DMS153 treated with DMSO at 0.1 percent for 48 hours (cell line): ENCODE data around the gene GSTM1.
"Not testable (repeated sequence)": the region's sequence is repeated elsewhere in the genome, so short reads cannot be mapped to it uniquely, and the experiment has no call there.

Source experiments
- DNase-seq: peaks from one replicate; lab custom pipeline; 2025; ENCODE audit not compliant: unreplicated experiment; lab: John Stamatoyannopoulos, UW

GSTM1 gene

DNA sequence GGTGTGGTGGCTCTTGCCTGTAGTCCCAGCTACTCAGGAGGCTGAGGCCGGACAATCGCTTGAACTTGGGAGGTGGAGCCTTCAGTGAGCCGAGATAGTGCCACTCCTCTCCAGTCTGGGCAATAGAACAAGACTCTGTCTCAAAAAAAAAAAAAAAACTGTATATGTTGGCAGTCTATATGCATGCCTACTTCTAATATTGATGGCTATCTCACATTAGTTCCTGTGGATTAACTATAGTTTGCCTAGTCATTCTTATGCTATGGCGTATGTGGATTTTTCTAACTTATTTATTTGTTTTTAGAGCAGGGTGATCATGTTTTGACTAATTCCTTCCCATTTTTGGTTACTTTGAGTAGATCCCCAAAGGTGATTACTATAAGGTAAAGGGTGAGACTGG is 9.4 kb downstream of the GSTM1 start:
- DNase-seq: no peak

DNA sequence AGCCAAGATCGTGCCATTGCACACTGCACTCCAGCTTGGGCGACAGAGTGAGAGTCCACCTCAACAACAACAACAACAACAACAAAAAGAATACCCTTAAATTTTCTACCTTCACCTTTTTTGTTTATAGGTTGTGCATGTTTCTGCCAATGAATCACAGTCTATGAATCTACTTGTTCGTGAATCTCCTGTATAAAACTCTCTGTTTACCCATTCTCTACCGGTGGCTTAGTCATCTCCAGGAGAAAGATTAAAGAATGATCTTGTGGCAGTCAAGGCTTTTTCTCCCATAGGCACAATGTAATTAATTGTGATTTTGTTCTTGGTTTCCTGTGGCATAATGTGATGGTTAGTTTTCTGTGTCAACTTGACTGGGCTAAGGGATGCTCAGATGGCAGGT is 10.2 kb downstream of the GSTM1 start:
- not testable (repeated sequence) for DNase-seq

DNA sequence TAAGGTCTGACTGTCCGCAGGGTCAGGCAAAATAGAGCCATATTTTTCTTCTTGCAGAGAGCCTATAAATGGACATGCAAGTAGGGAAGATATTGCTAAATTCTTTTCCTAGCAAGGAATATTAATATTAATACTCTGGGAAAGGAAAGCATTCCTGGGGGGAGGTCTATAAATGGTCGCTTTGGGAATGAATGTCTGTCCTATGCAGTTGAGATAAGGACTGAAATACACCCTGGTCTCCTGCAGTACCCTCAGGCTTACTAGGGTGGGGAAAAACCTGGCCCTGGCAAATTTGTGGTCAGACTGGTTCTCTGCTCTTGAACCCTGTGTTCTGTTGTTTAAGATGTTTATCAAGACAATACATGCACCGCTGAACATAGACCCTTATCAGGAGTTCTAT is 15.3 kb downstream of the GSTM1 start:
- not testable (repeated sequence) for DNase-seq

DNA sequence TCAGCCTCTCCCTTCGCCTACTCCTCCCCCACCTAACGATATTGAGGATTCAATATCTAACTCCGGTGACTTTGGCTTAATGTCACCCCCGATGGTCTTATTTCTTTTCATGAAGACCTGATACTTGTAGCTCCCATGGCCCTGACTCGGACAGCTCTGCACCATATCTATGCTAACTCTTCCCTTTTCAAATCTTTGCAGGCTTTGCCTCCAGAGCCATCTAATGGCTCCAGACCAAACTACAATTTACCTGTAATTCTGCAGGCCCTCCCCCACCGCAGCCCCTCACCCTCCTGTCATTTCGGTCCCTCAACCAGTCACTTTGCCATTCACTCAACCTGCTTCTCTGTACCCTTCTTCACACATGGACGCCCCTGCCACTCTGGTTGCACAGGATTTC is 16.6 kb downstream of the GSTM1 start:
- DNase-seq: no peak

DNA sequence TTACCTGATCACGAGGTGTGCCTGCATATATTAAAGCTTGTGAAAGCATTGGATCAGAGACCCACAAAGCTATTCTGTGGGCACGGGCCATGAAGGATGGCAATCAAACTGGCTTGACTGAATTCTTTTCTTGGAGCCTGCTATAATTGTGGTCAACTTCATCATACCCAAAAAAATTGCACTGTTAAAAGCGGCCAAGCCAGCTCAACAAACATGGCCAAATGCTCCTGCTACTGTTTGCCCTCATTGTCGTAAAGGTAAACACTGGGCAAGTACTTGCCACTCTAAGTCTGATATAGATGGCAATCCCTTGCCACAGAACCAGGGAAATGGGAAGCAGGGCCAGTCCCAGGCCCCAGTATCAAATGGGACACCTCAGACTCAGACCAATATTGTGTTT is 17.8 kb downstream of the GSTM1 start:
- no peak for DNase-seq

DNA sequence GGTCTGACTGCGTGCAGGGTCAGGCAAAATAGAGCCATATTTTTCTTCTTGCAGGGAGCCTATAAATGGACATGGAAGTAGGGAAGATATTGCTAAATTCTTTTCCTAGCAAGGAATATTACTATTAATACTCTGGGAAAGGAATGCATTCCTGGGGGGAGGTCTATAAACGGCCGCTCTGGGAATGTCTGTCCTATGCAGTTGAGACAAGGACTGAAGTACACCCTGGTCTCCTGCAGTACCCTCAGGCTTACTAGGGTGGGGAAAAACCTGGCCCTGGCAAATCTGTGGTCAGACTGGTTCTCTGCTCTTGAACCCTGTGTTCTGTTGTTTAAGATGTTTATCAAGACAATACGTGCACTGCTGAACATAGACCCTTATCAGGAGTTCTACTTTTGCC is 21.3 kb downstream of the GSTM1 start:
- not testable (repeated sequence) for DNase-seq

DNA sequence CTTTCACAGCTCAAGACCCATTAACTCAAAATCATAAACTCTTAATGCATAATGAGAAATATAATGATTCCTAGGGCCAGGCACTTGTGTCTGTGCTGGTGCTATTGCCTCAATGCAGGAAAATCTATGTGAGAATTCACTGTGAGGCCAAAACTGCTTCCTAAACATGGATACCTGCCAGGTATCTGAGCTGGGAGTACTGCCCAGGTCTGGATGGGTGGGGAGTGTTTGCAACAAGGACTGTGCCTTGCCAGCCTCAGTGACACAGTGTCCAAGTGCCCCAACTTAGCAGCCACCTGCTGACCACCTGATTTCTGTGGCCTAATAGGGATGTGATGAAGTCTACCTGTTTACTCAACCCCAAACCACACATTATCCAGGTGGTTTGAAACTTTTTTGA is 22.2 kb downstream of the GSTM1 start:
- not testable (repeated sequence) for DNase-seq

DNA sequence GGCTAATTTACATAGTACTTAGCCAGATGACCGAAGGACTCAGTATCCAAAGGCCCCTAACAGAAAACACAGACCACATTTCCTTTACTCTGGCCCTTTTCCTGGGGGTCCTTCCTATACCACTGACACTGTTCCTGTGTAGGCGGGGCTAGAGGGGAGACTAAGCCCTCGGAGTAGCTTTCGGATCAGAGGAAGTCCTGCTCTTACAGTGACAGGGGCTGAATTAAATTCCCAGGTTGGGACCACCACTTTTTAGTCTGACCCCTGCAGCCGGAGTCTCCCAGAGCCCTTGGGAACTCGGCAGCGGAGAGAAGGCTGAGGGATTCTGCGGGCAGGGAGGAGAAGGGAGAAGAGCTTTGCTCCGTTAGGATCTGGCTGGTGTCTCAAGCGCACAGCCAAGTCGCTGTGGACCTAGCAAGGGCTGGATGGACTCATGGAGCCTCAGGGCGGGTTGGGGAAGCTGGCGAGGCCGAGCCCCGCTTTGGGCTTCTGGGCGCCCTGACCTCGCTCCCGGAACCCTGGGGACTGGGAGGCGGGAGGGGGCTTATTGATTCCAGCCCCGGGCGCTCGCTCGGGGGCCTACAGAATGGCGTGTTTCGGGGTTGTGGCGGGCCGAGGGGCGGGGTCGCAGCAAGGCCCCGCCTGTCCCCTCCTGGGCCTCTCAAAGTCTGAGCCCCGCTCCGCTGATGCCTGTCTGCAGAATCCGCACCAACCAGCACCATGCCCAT is 24.1 kb downstream of the GSTM1 start, which contains the start of gene GSTM5:
Gene GSTM5 (plus strand): TSS at position 659 of the 728 bp plus-strand sequence. CDS start 62 bp downstream, at position 721.
- not testable (repeated sequence) for DNase-seq

DNA sequence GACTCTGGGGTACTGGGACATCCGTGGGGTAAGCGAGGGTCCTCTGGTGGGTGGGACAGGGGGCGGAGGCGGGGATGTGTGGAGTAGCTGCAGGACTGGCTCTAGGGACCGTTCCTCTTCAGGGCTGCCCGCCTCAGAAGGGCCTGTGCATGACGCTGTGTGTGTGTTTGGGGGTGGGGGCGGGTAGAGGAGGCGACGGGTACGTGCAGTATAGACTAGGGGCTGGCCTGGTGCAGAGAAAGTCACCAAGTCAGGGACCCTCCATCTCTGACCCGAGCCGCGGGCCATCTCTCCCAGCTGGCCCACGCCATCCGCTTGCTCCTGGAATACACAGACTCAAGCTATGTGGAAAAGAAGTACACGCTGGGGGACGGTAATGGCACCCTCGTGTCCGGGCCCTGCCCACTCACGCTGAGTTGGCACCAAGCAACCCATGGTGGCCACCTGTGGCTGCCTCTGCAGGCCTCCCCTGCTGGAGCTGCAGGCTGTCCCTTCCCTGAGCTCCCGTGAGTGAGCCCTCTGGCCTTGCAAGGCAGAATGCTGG is 24.8 kb downstream of the GSTM1 start:
- no peak for DNase-seq

DNA sequence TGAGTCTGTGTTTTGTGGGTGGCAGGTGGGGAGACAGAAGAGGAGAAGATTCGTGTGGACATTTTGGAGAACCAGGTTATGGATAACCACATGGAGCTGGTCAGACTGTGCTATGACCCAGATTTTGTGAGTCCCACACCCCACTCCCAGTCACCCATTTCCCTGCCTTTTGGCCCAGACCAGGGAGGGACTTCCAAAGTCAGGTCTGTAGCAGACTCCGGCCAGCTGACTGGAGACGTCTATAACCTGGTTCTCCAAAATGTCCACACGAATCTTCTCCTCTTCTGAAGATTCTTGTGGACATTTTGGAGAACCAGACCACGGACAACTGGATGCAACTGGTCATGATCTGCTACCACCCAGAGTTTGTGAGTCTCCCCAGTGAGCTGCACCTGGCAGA is 26.0 kb downstream of the GSTM1 start:
- no peak for DNase-seq

DNA sequence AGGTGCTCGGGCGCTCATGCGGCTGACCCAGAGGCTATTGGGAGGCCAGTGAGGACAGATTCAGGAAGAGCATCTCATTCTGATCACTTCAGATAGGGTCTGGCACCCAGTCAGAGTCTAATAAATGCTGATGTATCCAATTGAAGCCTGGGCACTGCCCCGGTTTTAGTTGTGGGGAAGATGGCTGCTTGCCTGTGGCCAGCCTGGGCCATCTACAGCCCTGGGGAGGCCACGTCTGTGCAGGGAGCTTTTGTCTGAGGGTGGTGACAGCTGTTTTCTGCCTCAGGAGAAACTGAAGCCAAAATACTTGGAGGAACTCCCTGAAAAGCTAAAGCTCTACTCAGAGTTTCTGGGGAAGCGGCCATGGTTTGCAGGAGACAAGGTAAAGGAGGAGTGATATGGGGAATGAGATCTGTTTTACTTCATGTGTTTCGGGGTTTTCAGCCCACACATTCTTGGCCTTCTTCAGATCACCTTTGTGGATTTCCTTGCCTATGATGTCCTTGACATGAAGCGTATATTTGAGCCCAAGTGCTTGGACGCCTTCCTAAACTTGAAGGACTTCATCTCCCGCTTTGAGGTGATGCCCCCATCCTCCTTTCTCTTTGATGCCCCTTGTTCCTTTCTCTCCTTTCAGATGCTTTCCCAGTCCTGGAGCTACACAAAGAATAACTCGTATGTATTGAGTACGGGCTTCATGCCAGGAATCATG is 27.2 kb downstream of the GSTM1 start:
- no peak for DNase-seq

DNA sequence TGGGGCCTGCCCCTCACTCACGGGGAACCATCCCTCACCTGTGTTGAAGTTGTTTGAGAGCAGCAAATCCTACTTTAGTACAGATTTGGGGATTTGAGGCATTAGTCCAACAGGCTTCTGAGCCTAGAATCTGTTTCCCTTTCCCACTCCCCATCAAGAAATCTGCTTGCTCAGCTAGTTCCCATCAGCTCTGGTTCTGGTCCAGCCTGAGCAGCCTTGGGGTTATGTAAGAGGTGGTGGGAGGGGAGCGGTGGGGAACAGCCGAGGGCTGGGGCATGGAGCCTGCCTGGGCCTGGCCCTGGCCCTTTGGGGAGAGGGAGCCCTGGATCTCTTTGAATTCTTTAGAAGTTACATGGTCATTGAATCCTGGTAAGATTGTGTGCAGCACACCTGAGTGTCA is 28.5 kb downstream of the GSTM1 start:
- no peak for DNase-seq

DNA sequence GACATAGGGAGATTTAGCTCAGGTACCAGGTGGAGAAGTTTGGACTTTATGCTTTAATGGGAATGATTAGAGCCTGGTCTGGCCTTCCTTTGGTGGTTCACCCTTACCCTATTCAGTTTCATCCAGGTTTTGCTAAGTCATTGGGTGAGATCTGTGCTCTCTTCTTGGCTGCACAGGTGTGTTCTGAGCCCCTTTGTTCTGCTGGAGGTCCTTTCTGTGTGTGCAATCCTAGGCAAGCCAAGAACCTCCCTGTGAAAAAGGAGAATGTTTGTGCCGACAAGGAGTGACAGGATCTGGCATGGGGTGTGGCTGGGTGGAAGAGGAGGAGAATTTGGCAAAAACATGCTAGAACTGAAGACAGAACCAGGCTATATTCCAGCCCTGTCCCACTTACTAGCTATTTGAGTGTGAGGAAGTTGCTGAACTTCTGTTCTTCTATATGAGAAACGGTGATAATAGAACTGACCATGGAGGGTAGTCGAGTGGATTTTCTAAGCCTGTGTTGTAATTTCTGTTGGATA is 29.0 kb downstream of the GSTM1 start:
- DNase-seq: no peak

DNA sequence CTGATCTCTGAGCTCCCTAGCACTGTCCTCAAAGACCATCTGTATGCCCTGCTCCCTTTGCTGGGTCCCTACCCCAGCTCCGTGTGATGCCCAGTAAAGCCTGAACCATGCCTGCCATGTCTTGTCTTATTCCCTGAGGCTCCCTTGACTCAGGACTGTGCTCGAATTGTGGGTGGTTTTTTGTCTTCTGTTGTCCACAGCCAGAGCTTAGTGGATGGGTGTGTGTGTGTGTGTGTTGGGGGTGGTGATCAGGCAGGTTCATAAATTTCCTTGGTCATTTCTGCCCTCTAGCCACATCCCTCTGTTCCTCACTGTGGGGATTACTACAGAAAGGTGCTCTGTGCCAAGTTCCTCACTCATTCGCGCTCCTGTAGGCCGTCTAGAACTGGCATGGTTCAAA is 30.1 kb downstream of the GSTM1 start:
- DNase-seq: no peak

DNA sequence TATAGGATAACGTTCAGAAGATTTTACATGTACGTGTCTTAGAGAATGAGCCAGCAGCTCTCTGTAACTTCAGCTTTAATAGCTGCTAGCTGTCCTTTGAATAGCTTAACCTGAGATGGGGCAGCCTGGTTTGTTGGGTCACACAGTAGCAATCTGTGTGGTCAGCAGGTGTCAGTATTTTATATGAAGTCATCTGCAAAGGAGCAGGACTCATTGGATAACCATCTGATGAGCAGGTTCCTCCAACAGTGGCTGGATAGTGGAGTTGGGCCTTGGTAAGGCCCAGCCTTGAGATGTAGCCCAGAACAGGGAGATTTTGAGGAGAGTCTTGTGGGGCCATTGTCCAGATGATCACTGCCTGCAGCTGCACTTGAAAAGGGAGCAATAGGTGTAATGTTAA is 30.9 kb downstream of the GSTM1 start:
- DNase-seq: no peak

DNA sequence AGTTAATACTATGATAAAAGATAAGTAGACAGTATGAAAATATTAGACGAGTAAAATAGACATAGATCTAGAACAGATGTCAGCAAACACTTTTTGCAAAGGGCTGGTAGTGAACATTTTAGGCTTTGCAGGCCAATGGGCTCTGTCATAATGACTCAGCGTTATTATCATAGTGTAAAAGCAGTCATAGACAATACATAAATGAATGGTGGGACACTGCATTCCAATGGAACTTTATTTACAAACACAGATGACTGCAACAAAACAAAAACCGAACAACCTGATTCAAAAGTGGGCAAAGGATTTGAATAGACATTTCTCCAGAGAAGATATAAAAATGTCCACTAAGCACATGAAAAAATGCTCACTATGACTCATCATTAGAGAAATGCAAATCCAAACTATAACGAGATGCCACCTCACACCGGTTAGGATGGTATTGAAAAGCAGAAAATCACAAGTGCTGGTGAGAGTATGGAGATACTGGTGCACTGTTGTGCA is 31.8 kb downstream of the GSTM1 start:
- no peak for DNase-seq

DNA sequence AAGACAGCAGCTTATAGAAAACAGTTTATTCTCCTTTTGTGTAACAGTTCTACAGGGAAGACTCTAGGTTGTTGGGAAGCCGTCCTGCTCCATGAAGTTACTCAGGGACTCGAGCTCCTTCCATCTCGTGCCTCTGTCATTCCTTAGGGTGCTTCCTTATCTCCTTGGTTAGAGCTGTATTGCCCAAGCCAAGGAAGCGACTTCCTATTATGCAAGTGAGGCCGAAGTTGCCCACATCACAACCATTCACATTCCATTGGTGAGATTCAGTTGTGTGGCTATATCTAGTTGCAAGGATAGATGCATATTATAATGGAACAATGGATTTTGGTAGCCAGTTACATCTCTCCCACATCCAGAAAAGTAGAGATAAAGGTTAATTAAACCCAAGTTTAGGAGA is 33.4 kb downstream of the GSTM1 start:
- no peak for DNase-seq

DNA sequence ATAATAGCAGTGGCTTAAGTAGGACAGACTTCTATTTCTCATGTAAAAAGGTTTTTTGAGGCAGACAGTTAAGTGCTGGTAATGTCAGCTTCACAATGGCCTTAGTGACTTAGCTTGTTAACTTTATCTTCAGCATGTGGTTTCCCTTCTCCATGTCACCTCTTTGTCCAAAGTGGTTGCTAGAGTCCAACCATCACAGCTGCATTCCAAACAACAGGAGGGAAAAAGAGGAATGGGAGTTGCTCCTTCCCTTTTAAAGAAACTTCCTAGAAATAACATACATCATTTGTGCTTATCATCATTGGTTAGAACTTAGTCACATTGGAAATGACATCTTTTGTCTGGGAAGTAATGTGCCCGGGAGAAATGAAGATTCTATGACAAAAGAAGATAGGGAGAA is 34.4 kb downstream of the GSTM1 start:
- DNase-seq: no peak

DNA sequence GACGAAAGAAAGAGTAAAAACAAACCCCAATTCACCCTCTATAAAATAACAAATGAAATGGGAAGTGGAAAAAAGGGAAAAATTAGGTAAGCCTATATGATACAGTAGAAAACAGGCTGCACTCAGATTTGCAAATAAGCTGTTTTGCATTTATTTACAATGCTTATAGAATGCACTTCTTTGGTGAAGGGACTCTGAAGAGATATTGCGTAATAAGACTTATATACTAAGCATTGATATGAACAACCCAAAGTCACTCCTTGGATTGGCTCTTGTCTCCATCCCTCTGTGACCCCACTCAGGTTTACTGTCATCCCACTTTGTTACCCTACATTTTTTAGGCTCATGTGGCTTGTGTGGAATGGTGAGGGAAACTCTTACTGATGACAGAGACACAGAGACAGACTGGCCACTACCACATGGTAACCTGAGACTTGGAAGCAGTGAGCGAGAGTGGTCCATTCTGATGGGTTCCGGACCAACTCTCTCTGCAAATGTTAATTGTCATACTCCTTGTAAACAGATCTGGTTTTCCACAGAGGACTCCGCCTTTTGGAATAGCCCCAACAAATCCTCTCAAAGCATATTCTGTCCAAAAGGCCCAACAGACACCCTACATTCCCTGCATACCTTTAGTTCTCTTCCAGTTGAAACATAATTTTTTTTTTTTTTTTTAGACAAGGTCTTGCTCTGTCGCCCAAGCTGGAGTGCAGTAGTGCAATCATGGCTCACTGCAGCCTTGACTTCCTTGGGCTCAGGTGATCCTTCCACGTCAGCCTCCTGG is 35.5 kb downstream of the GSTM1 start:
- DNase-seq: no peak

DNA sequence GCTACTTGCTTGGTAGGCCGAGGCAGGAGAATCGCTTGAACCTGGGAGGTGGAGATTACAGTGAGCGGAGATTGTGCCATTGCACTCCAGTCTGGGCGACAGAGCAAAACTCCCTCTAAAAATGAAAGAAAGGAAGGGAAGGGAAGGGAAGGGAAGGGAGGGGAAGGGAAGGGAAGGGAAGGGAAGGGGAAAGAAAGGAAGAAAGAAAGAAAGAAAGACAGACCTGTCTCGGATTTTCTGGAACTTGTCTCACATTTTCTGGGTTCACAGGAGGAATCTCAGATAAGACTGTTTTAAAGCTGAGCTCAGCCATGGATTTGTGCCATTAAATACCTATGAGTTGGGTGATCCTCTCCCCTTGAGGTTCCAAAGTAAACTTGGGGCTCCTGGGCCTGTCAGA is 37.3 kb downstream of the GSTM1 start:
- DNase-seq: no peak

DNA sequence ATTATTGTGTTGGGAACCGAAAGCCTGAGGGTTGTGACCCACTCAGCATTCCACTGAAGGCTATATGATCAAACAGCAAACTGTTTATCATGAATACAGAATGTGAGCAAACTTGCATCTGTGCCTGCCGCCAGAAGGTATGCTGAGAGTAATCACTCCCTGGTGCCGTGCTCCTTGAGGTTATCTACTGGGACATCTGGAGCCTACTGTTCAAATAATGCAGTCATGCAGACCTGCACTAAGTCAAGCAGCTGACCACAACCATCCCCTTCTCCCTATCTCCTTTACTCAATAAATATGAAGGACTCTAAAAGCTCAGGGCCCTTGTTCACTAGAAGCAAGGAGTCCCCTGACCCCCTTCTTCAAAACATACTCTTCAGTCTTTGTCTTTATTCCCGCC is 37.9 kb downstream of the GSTM1 start:
- DNase-seq: no peak
